IMR-90 (cell line): ENCODE measurements around the gene PPM1J. TPM values are rescaled to one million over a fixed set of nuclear protein-coding genes. Genes with fewer than 3 reads are reported as not detected.

Source experiments
- ATAC-seq: fragments of 200-7000 bp; cut with Tn5 transposase; 2 replicates; pipeline ENCODE4 v1.9.1; 2020; ENCODE audit warnings: low read depth, mild to moderate bottlenecking, moderate library complexity
- BruUV-seq: library from RNA; stranded (reverse); fragments of 400-500 nt; replicated peaks from 2 replicates; lab custom pipeline; 2021; lab: Mats Ljungman, UMichigan
- CTCF ChIA-PET: fragments of 300-600 bp; formaldehyde crosslinking; extraction: SDS; loops from one replicate; lab custom pipeline; 2021; ENCODE audit warnings: antibody characterized with exemption; lab: Yijun Ruan, JAX
- POLR2A ChIA-PET: fragments of 300-600 bp; sonication (Branson Sonifier 250); formaldehyde crosslinking; loops from one replicate; lab custom pipeline; 2022; ENCODE audit warnings: antibody characterized with exemption; ENCODE audit not compliant: unreplicated experiment; lab: Charles Lee
- DNase-seq: peaks from one replicate; pipeline ENCODE4 v3.0.0; 2013
- H2AFZ ChIP-seq: replicated peaks from 2 replicates; pipeline ENCODE3; 2013; ENCODE audit warnings: low read length, mild to moderate bottlenecking; ENCODE audit not compliant: poor library complexity
- H2AK5ac ChIP-seq: 2 replicates; pipeline ENCODE4 v1.6.1; 2013; ENCODE audit warnings: low read depth, low read length, inconsistent platforms
- H2AK9ac ChIP-seq: replicated peaks from 2 replicates; pipeline ENCODE3; 2013; ENCODE audit warnings: mild to moderate bottlenecking, low read depth, low read length, moderate library complexity; ENCODE audit not compliant: poor library complexity
- H2BK120ac ChIP-seq: 2 replicates; pipeline ENCODE4 v1.6.1; 2013; ENCODE audit warnings: low read depth, low read length, inconsistent platforms
- H2BK15ac ChIP-seq: 3 replicates; pipeline ENCODE4 v1.6.1; 2013; ENCODE audit warnings: low read depth, low read length, inconsistent platforms
- H2BK20ac ChIP-seq: 2 replicates; pipeline ENCODE4 v1.6.1; 2013; ENCODE audit warnings: low read depth, mild to moderate bottlenecking, inconsistent platforms, low read length, moderate library complexity
- H2BK5ac ChIP-seq: 2 replicates; pipeline ENCODE4 v1.6.1; 2013; ENCODE audit warnings: mild to moderate bottlenecking, low read depth, low read length, inconsistent platforms; ENCODE audit not compliant: poor library complexity, severe bottlenecking
- H3K14ac ChIP-seq: replicated peaks from 2 replicates; pipeline ENCODE4 v1.6.1; 2013; ENCODE audit warnings: low read depth, low read length, inconsistent platforms
- H3K18ac ChIP-seq: 2 replicates; pipeline ENCODE4 v1.6.1; 2013; ENCODE audit warnings: low read depth, low read length, control low read depth
- H3K23ac ChIP-seq: 2 replicates; pipeline ENCODE4 v1.6.1; 2013; ENCODE audit warnings: low read depth, low read length, inconsistent platforms
- H3K27ac ChIP-seq: 2 replicates; pipeline ENCODE4 v1.5.1; 2013; ENCODE audit warnings: mild to moderate bottlenecking, control low read depth, low read length; ENCODE audit not compliant: insufficient read depth
- H3K27me3 ChIP-seq: 2 replicates; pipeline ENCODE4 v1.6.1; 2013; ENCODE audit warnings: low read length; ENCODE audit not compliant: control insufficient read depth, insufficient read depth
- H3K36me3 ChIP-seq: 2 replicates; pipeline ENCODE4 v1.6.1; 2013; ENCODE audit warnings: low read length, mixed read lengths; ENCODE audit not compliant: control insufficient read depth, insufficient read depth
- H3K4ac ChIP-seq: 2 replicates; pipeline ENCODE4 v1.6.1; 2013; ENCODE audit warnings: low read depth, low read length, inconsistent platforms
- H3K4me1 ChIP-seq: 2 replicates; pipeline ENCODE4 v1.6.1; 2013; ENCODE audit warnings: low read length, mixed read lengths; ENCODE audit not compliant: control insufficient read depth, insufficient read depth
- H3K4me2 ChIP-seq: 2 replicates; pipeline ENCODE4 v1.6.1; 2013; ENCODE audit warnings: low read depth, mild to moderate bottlenecking, control low read depth, low read length, moderate library complexity
- H3K4me3 ChIP-seq: 2 replicates; pipeline ENCODE4 v1.5.1; 2013; ENCODE audit warnings: low read depth, mild to moderate bottlenecking, control low read depth, low read length, moderate library complexity; ENCODE audit not compliant: insufficient read depth
- H3K56ac ChIP-seq: 2 replicates; pipeline ENCODE4 v1.6.1; 2013; ENCODE audit warnings: low read length, inconsistent platforms; ENCODE audit not compliant: insufficient read depth; ENCODE audit errors: extremely low read depth
- H3K79me1 ChIP-seq, 2 experiments: 2 replicates each; pipeline ENCODE4 v1.6.1; 2013; ENCODE audit warnings: low read length in 2 of 2, inconsistent platforms in 1 of 2, low read depth in 1 of 2
- H3K9ac ChIP-seq: 2 replicates; pipeline ENCODE4 v1.6.1; 2013; ENCODE audit warnings: low read depth, low read length, control low read depth
- H3K9me1 ChIP-seq: 2 replicates; pipeline ENCODE4 v1.6.1; 2013; ENCODE audit warnings: low read length, inconsistent platforms; ENCODE audit not compliant: insufficient read depth
- H3K9me3 ChIP-seq: 2 replicates; pipeline ENCODE4 v1.6.1; 2013; ENCODE audit warnings: low read length; ENCODE audit not compliant: control insufficient read depth, insufficient read depth
- H4K20me1 ChIP-seq: 2 replicates; pipeline ENCODE4 v1.6.1; 2013; ENCODE audit warnings: low read length, inconsistent platforms; ENCODE audit not compliant: insufficient read depth
- H4K5ac ChIP-seq: 2 replicates; pipeline ENCODE4 v1.6.1; 2013; ENCODE audit warnings: mild to moderate bottlenecking, low read depth, low read length, control low read depth
- H4K8ac ChIP-seq, 2 experiments: 2 replicates each; pipeline ENCODE4 v1.6.1; 2013; ENCODE audit warnings: low read depth in 2 of 2, low read length in 2 of 2, control low read depth in 1 of 2, inconsistent platforms in 1 of 2
- H4K91ac ChIP-seq: 2 replicates; pipeline ENCODE4 v1.6.1; 2013; ENCODE audit warnings: low read depth, low read length, inconsistent platforms; ENCODE audit not compliant: insufficient read depth
- CHD1 ChIP-seq: IDR thresholded peaks from 2 replicates; pipeline ENCODE4 v1.6.1; 2012; ENCODE audit warnings: low read depth, low read length, improper control_type of control experiment
- CTCF ChIP-seq: conservative IDR thresholded peaks from 2 replicates; pipeline ENCODE4 v1.5.1; 2012; ENCODE audit warnings: mild to moderate bottlenecking, low read depth, low read length, improper control_type of control experiment
- MAFK ChIP-seq: IDR thresholded peaks from 2 replicates; pipeline ENCODE4 v1.6.1; 2012; ENCODE audit warnings: low read depth, low read length, improper control_type of control experiment
- MAZ ChIP-seq: IDR thresholded peaks from 2 replicates; pipeline ENCODE4 v1.6.1; 2012; ENCODE audit warnings: low read depth, mild to moderate bottlenecking, low read length, improper control_type of control experiment, moderate library complexity, borderline replicate concordance
- NFE2L2 ChIP-seq: fragments of 150-350 bp; IDR thresholded peaks from 2 replicates; pipeline ENCODE4 v1.6.1; 2016; ENCODE audit warnings: low read depth, mild to moderate bottlenecking, low read length
- POLR2A ChIP-seq: IDR thresholded peaks from 2 replicates; pipeline ENCODE4 v1.6.1; 2012; ENCODE audit warnings: mild to moderate bottlenecking, low read depth, low read length
- RCOR1 ChIP-seq: IDR thresholded peaks from 2 replicates; pipeline ENCODE4 v1.6.1; 2012; ENCODE audit warnings: mild to moderate bottlenecking, low read length, improper control_type of control experiment; ENCODE audit not compliant: insufficient replicate concordance
- RFX5 ChIP-seq: IDR thresholded peaks from 2 replicates; pipeline ENCODE4 v1.8.0; 2012; ENCODE audit warnings: low read depth, mild to moderate bottlenecking, low read length, moderate library complexity
- USF2 ChIP-seq: fragments of 150-350 bp; IDR thresholded peaks from 2 replicates; pipeline ENCODE4 v1.6.1; 2017; ENCODE audit warnings: mild to moderate bottlenecking, antibody characterized with exemption, low read length, low read depth
- WGBS, 2 experiments: methylation state at CpG; one replicate each; pipeline versions ENCODE4 v1.1.5 to v1.1.7; 2013; ENCODE audit warnings: missing lambda C conversion rate in 2 of 2; ENCODE audit not compliant: insufficient read length in 1 of 2; ENCODE audit errors: extremely low coverage in 2 of 2; 5-methylcytosine and 5-hydroxymethylcytosine counted together
- dilution Hi-C: fragments of 300-500 bp; cut with HindIII; formaldehyde crosslinking; loops from one replicate; pipeline ENCODE4 v1.14.3; 2018; ENCODE audit warnings: low sequenced_read_pairs; ENCODE audit not compliant: unreplicated experiment
- in situ Hi-C: fragments of 300-500 bp; cut with MboI; formaldehyde crosslinking; loops from 3 replicates; pipeline ENCODE4 v1.14.3; 2019; ENCODE audit warnings: low sequenced_read_pairs, inconsistent platforms, mixed read lengths
- intact Hi-C: fragments of 100-400 bp; cut with micrococcal nuclease; formaldehyde crosslinking; loops from 2 replicates; pipeline ENCODE4 v1.10.0; 2022
- polyA plus RNA-seq, 3 experiments: library from polyadenylated mRNA; depleted of rRNA; stranded (reverse); fragments of >200 nt; gene quantifications; 2 replicates each; pipeline ENCODE4 v1.2.3, GENCODE V29; 2012; ENCODE audit warnings: low replicate concordance in 1 of 3
- total RNA-seq: library from RNA; depleted of rRNA; stranded (reverse); fragments of >200 nt; gene quantifications from 2 replicates; pipeline ENCODE4 v1.2.3, GENCODE V29; 2012

The PPM1J gene
- total and polyA plus RNA-seq, 2 of the 4 experiments (the other 2 are of a cell fraction), result 1.8 to 2.4 TPM

DNA sequence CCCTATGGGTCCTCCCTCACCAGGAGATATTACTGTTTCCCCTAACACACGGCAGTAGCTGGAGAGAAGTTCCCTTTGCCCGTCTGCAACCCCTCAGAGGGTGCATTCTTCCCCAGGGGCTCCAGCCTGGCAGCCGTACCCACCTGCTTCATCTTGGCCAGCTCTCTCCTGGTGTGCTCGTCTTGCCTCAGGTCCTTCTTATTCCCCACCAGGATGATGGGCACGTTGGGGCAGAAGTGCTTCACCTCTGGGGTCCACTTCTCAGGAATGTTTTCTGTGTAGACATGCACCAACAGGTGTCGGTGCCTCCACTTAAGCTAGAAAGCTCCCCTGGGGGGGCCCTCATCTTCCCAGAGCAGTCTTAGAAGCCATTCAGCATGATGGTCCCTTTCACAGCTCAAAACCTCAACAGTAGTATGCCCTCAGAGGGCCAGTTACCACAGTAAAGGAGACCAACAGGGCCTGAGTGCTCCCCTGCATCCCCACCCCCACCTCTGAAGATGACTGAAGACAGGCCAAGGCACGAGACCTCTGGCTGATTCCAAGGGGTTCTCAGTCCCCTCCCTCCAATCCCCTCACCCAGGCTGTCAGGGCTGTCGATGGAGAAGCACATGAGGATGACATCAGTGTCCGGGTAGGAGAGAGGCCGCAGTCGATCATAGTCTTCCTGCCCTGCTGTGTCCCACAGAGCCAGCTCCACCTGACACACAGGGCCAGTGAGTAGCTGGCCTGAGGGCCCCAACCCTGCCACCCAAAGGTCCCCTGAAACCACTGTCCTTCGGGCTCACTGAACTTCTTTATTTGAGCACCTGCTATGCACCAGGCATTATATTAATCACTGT is 12.5 kb downstream of the PPM1J start:
- Histone ChIP-seq H3K4ac (no peak overlapping the region; the same call in 1 of the 2 replicates), H3K9me3 (no peaks in the 10 kb centered on the region), H3K56ac (no peak overlapping the region), H2BK15ac (no peak overlapping the region), H3K23ac (peak overlapping the region; percentile 17), H2BK20ac (no peak overlapping the region), H4K5ac (no peak overlapping the region), H3K79me1 (peaks cover 9 to 71% of the 10 kb centered on the region in 2 experiments; a peak in 3 of 4 replicates), H2AK5ac (no peak overlapping the region), H2BK120ac (no peak overlapping the region), H3K9ac (no peak overlapping the region), H3K27me3 (no peaks in the 10 kb centered on the region), H3K18ac (no peak overlapping the region), H4K20me1 (peaks cover 51% of the 10 kb centered on the region), H4K8ac (no peak overlapping the region), H2BK5ac (no peak overlapping the region), H3K27ac (no peak overlapping the region), H3K4me2 (no peak overlapping the region), H3K4me1 (peaks cover 34% of the 10 kb centered on the region), H2AK9ac (no peak overlapping the region), H2AFZ (no peak overlapping the region), H3K14ac (no peak overlapping the region; the same call in 1 of the 2 replicates), H3K36me3 (peaks cover 47% of the 10 kb centered on the region), H4K91ac (no peak overlapping the region), H3K4me3 (no peak overlapping the region), H3K9me1 (peaks cover 20% of the 10 kb centered on the region)
- in situ Hi-C loops, result loop anchor here (10.0 to 25.0 kb wide), 2 partner anchors 198 to 985 kb away; partner anchors contain the start of gene WNT2B
- ATAC-seq, result no peak
- intact Hi-C loops, result loop anchor here (10.0 kb wide), 1 partner anchor 238 kb away; no protein-coding TSS in a partner anchor
- ChIA-PET POLR2A (interaction anchor here (0.7 kb wide), 1 partner anchor 308 kb away, joined by 3 read pairs; no protein-coding TSS in a partner anchor), CTCF (interaction anchor here (0.9 to 1.1 kb wide), 2 partner anchors 29 to 312 kb away, joined by 4 to 5 read pairs; partner anchors contain the start of gene MOV10)
- DNase-seq, result no peak
- dilution Hi-C loops, result no loop called here
- WGBS, 2 experiments, result 72% methylated on average over 5 of the region's 12 CpGs; no CpG with 5 or more reads in 1 of the 2 experiments
- no TSS peak for BruUV-seq
- TF ChIP-seq MAFK, result no peak
- no peak for TF ChIP-seq USF2
- TF ChIP-seq CHD1, result no peak
- TF ChIP-seq RFX5, result no peak
- TF ChIP-seq NFE2L2, result no peak
- TF ChIP-seq CTCF, result no peak
- no peak for TF ChIP-seq RCOR1
- no peak for TF ChIP-seq POLR2A
- TF ChIP-seq MAZ, result no peak
